ENCODE measurements around the gene TFF3. TPM values are rescaled to one million over a fixed set of nuclear protein-coding genes. Genes with fewer than 3 reads are reported as not detected.

TFF3 gene
- total RNA-seq (1 to 10 TPM in 2 of 5 donors, not detected in 3; 1.3 to 1.7 TPM), total RNA-seq (0 reads per million in 29 experiments)
- 0.48 TPM for total RNA-seq (2013)

GRCh38 chr21:42315296-42315891 is at the start of gene TFF3:
TFF3 (minus strand) TSS chr21:42315409; CDS start chr21:42315374, 35 bp downstream.
- Mint-ChIP-seq H3K9me3 (no peaks in the 10 kb centered on the region), H3K27ac (no peak within 1 kb of the TSS), H3K4me3 (no peak within 1 kb of the TSS), H3K4me1 (peaks cover 5 to 8% (median 5%) of the 10 kb centered on the region in 3 donors), H3K27me3 (no peaks in the 10 kb centered on the region), H3K36me3 (no peaks in the 10 kb centered on the region)
- ChIA-PET POLR2A (no interaction called here), CTCF (no interaction called here)
- DNase-seq (no peak), ATAC-seq (replicated peaks in 1 of 4) (no peak)
- H3K4me1 ChIP-seq (ENCODE audit: control insufficient read depth in 1 of 2, extremely low read depth in 1 of 2, insufficient read depth in 2 of 2, low read length in 2 of 2): peaks cover 0 to 9% of the 10 kb centered on the region in 2 experiments
- H3K4me3 ChIP-seq (ENCODE audit: control insufficient read depth in 1 of 2, extremely low read depth in 1 of 2, low read length in 1 of 2): no peak within 1 kb of the TSS
- WGBS (ENCODE audit: insufficient coverage): 94% methylated on average over 12 of the region's 15 CpGs
- H3K27me3 ChIP-seq (replicated peaks in 1 of 2; ENCODE audit: control insufficient read depth in 2 of 2, extremely low read depth in 1 of 2, insufficient read depth in 2 of 2, low read length in 1 of 2): peaks cover 0 to 8% of the 10 kb centered on the region in 2 experiments
- H3K27ac ChIP-seq (ENCODE audit: low read length): no peak within 1 kb of the TSS
- H3K36me3 ChIP-seq (ENCODE audit: control insufficient read depth in 2 of 2, extremely low read depth in 1 of 2, insufficient read depth in 1 of 2, low read length in 1 of 2): no peaks in the 10 kb centered on the region
- no peaks in the 10 kb centered on the region for H3K9me3 ChIP-seq

DNA sequence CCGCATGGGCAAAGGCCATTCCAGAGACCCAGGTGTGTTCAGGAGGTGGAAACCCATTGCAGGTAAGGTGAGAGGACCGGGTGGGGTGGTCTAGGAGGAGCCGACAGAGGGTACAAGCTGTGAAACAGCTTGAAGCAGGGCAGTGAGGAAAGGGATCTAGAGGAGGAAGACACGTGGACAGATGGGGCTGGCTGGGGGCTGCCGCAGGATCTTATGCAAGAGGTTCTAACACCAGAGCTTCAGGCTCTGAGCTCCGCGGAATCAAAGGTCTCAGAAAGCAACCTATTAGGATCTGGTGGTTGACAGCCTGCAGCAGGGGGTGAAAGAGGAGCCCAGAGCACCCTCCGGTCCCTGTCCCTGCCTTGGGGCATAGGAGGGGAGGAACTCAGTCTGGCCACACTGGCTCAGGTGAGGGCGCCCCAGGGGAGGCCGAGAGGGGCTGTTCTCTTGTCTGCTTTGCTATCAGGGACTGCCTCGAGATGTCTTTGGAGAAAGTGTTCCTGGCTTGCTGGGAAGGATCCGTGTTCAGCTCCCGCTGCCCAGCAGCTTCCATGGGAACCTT is 49.2 kb upstream of the TFF3 start:
- Histone ChIP-seq H3K4me3 (ENCODE audit: control insufficient read depth in 1 of 2, extremely low read depth in 1 of 2, low read length in 1 of 2) (no peak overlapping the region), H3K27ac (ENCODE audit: low read length) (no peak overlapping the region), H3K36me3 (ENCODE audit: control insufficient read depth in 2 of 2, extremely low read depth in 1 of 2, insufficient read depth in 1 of 2, low read length in 1 of 2) (no peaks in the 10 kb centered on the region), H3K9me3 (no peaks in the 10 kb centered on the region), H3K4me1 (ENCODE audit: control insufficient read depth in 1 of 2, extremely low read depth in 1 of 2, insufficient read depth in 2 of 2, low read length in 2 of 2) (peaks cover 0 to 5% of the 10 kb centered on the region in 2 experiments), H3K27me3 (replicated peaks in 1 of 2; ENCODE audit: control insufficient read depth in 2 of 2, extremely low read depth in 1 of 2, insufficient read depth in 2 of 2, low read length in 1 of 2) (peaks cover 0 to 11% of the 10 kb centered on the region in 2 experiments)
- no peak overlapping the region for H3K4me3 Mint-ChIP-seq
- 81% methylated on average over 13 of the region's 13 CpGs for WGBS (ENCODE audit: insufficient coverage)
- H3K4me1 Mint-ChIP-seq: peaks cover 3 to 15% (median 4%) of the 10 kb centered on the region in 3 donors
- H3K36me3 Mint-ChIP-seq: no peaks in the 10 kb centered on the region
- ChIA-PET CTCF (interaction anchor here in 1 of 2 donors (0.6 kb wide), 1 partner anchor 38 kb away, joined by 7 read pairs; no protein-coding TSS in a partner anchor), POLR2A (no interaction called here)
- H3K27ac Mint-ChIP-seq: peak overlapping the region in 1 of 2 donors; percentile 11
- ATAC-seq (replicated peaks in 1 of 4) (no peak), DNase-seq (no peak)
- H3K9me3 Mint-ChIP-seq: no peaks in the 10 kb centered on the region
- peaks cover 0 to 2% of the 10 kb centered on the region in 2 donors for H3K27me3 Mint-ChIP-seq

DNA sequence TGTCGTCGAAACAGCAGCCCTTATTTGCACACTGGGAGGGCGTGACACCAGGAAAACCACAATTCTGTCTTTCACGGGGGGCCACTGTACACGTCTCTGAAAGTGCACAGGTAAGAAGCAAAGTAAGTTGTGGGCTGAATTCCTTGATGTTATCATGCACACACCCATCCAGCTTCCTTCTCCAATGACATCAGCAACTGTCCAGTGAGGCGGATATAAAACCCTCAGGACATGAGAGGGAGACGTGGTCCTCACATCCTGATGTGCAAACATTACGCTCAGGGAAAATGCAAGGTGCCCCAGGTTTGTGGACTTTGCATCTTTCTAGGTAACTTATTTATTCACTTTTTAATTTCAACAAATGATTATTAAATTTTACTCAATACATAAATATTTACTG is 48.1 kb upstream of the TFF3 start:
- Histone ChIP-seq H3K9me3 (no peaks in the 10 kb centered on the region), H3K27me3 (replicated peaks in 1 of 2; ENCODE audit: control insufficient read depth in 2 of 2, extremely low read depth in 1 of 2, insufficient read depth in 2 of 2, low read length in 1 of 2) (peaks cover 0 to 11% of the 10 kb centered on the region in 2 experiments), H3K27ac (ENCODE audit: low read length) (no peak overlapping the region), H3K4me3 (ENCODE audit: control insufficient read depth in 1 of 2, extremely low read depth in 1 of 2, low read length in 1 of 2) (no peak overlapping the region), H3K4me1 (ENCODE audit: control insufficient read depth in 1 of 2, extremely low read depth in 1 of 2, insufficient read depth in 2 of 2, low read length in 2 of 2) (peaks cover 0 to 5% of the 10 kb centered on the region in 2 experiments), H3K36me3 (ENCODE audit: control insufficient read depth in 2 of 2, extremely low read depth in 1 of 2, insufficient read depth in 1 of 2, low read length in 1 of 2) (no peaks in the 10 kb centered on the region)
- Mint-ChIP-seq H3K9me3 (no peaks in the 10 kb centered on the region), H3K4me1 (peaks cover 3 to 15% (median 4%) of the 10 kb centered on the region in 3 donors), H3K27me3 (peaks cover 0 to 2% of the 10 kb centered on the region in 2 donors), H3K27ac (no peak overlapping the region), H3K36me3 (no peaks in the 10 kb centered on the region), H3K4me3 (no peak overlapping the region)
- DNase-seq (no peak), ATAC-seq (replicated peaks in 1 of 4) (no peak)
- POLR2A ChIA-PET: no interaction called here
- WGBS (ENCODE audit: insufficient coverage): 21% methylated on average over 2 of the region's 8 CpGs
- CTCF ChIA-PET: no interaction called here

DNA sequence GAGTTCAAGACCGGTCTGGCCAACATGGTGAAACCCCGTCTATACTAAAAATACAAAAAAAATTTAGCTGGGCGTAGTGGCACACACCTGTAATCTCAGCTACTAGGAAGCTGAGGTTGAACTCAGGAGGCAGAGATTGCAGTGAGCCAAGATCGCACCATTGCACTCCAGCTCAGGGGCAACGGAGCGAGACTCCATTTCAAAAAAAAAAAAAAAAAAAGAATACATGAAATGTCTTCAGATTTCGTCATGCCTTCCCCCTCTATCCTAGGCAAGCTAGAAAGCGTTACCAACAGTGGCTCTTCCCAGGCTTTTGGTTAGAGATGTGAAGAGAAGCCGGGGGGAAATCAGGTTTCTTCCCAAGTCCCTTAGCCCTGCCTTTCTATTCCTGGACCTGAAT is 47.5 kb upstream of the TFF3 start:
- H3K9me3 Mint-ChIP-seq: no peaks in the 10 kb centered on the region
- Histone ChIP-seq H3K27me3 (replicated peaks in 1 of 2; ENCODE audit: control insufficient read depth in 2 of 2, extremely low read depth in 1 of 2, insufficient read depth in 2 of 2, low read length in 1 of 2) (peaks cover 0 to 11% of the 10 kb centered on the region in 2 experiments), H3K27ac (ENCODE audit: low read length) (no peak overlapping the region), H3K36me3 (ENCODE audit: control insufficient read depth in 2 of 2, extremely low read depth in 1 of 2, insufficient read depth in 1 of 2, low read length in 1 of 2) (no peaks in the 10 kb centered on the region), H3K4me3 (ENCODE audit: control insufficient read depth in 1 of 2, extremely low read depth in 1 of 2, low read length in 1 of 2) (no peak overlapping the region), H3K9me3 (no peaks in the 10 kb centered on the region), H3K4me1 (ENCODE audit: control insufficient read depth in 1 of 2, extremely low read depth in 1 of 2, insufficient read depth in 2 of 2, low read length in 2 of 2) (peaks cover 0 to 5% of the 10 kb centered on the region in 2 experiments)
- H3K4me3 Mint-ChIP-seq: no peak overlapping the region
- POLR2A ChIA-PET: interaction anchor here in 1 of 2 donors (0.6 kb wide), 1 partner anchor 92 kb away, joined by 8 read pairs; no protein-coding TSS in a partner anchor
- WGBS (ENCODE audit: insufficient coverage): 80% methylated on average over 1 of the region's 9 CpGs
- peaks cover 3 to 15% (median 4%) of the 10 kb centered on the region in 3 donors for H3K4me1 Mint-ChIP-seq
- DNase-seq (no peak), ATAC-seq (replicated peaks in 1 of 4) (no peak)
- H3K27ac Mint-ChIP-seq: no peak overlapping the region
- no peaks in the 10 kb centered on the region for H3K36me3 Mint-ChIP-seq
- peaks cover 0 to 2% of the 10 kb centered on the region in 2 donors for H3K27me3 Mint-ChIP-seq
- CTCF ChIA-PET: interaction anchor here in 1 of 2 donors (0.6 to 0.7 kb wide), 2 partner anchors 8 to 19 kb away, joined by 3 to 7 read pairs; no protein-coding TSS in a partner anchor

DNA sequence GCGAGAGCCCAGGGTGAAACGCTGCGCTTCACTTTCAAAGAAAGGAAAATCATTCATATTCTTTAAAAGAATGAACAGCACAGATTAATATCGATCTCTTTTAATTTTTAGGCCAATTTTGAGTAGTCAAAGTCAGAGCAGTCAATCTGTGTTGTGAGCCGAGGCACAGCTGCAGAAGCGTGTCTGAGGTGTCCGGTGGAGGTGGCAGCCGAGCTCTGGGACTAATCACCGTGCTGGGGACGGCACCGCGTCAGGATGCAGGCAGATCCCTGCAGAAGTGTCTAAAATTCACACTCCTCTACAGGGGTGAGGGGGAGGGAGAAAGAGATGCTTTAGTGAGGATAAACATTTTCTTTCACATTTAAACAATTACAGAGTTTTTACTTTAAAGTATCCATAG is 47.0 kb upstream of the TFF3 start:
- H3K36me3 Mint-ChIP-seq: no peaks in the 10 kb centered on the region
- ATAC-seq (replicated peaks in 1 of 4) (no peak), DNase-seq (no peak)
- Histone ChIP-seq H3K36me3 (ENCODE audit: control insufficient read depth in 2 of 2, extremely low read depth in 1 of 2, insufficient read depth in 1 of 2, low read length in 1 of 2) (no peaks in the 10 kb centered on the region), H3K27ac (ENCODE audit: low read length) (no peak overlapping the region), H3K4me1 (ENCODE audit: control insufficient read depth in 1 of 2, extremely low read depth in 1 of 2, insufficient read depth in 2 of 2, low read length in 2 of 2) (peaks cover 0 to 5% of the 10 kb centered on the region in 2 experiments), H3K4me3 (ENCODE audit: control insufficient read depth in 1 of 2, extremely low read depth in 1 of 2, low read length in 1 of 2) (no peak overlapping the region), H3K9me3 (no peaks in the 10 kb centered on the region), H3K27me3 (replicated peaks in 1 of 2; ENCODE audit: control insufficient read depth in 2 of 2, extremely low read depth in 1 of 2, insufficient read depth in 2 of 2, low read length in 1 of 2) (peaks cover 0 to 11% of the 10 kb centered on the region in 2 experiments)
- WGBS (ENCODE audit: insufficient coverage): no CpG with 5 or more reads among the region's 12 CpGs
- ChIA-PET POLR2A (interaction anchor here in 1 of 2 donors (0.6 kb wide), 1 partner anchor 92 kb away, joined by 8 read pairs; no protein-coding TSS in a partner anchor), CTCF (interaction anchor here in 1 of 2 donors (0.6 to 0.7 kb wide), 2 partner anchors 8 to 20 kb away, joined by 3 to 7 read pairs; no protein-coding TSS in a partner anchor)
- H3K4me1 Mint-ChIP-seq: peaks cover 3 to 15% (median 4%) of the 10 kb centered on the region in 3 donors
- peaks cover 0 to 2% of the 10 kb centered on the region in 2 donors for H3K27me3 Mint-ChIP-seq
- H3K4me3 Mint-ChIP-seq: no peak overlapping the region
- H3K27ac Mint-ChIP-seq: no peak overlapping the region
- H3K9me3 Mint-ChIP-seq: no peaks in the 10 kb centered on the region

DNA sequence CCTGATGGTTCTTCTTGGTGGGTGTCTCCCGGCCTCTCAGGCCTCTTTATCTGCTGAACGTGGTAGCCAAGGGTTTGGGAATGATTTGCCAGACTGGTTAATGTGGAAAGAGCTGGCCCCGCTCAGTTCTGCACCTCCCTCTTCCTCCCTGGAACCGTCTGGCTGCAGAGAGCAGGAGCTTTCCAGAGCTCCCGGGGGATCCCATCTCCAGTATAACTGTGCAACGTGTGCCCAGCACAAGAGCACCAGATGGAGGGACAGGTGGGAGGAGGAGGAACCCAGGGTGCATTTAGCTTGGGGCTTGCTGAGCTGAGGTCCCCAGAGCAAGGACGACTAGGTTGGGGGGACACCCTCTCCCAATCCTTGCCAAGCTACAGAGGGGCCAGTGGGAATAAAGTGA is 46.1 kb upstream of the TFF3 start:
- CTCF ChIA-PET: no interaction called here
- Mint-ChIP-seq H3K36me3 (no peaks in the 10 kb centered on the region), H3K27ac (no peak overlapping the region), H3K4me1 (peaks cover 3 to 15% (median 4%) of the 10 kb centered on the region in 3 donors), H3K27me3 (peaks cover 0 to 2% of the 10 kb centered on the region in 2 donors), H3K4me3 (no peak overlapping the region), H3K9me3 (peaks cover 0 to 6% (median 4%) of the 10 kb centered on the region in 3 donors)
- peaks cover 0 to 5% of the 10 kb centered on the region in 2 experiments for H3K4me1 ChIP-seq (ENCODE audit: control insufficient read depth in 1 of 2, extremely low read depth in 1 of 2, insufficient read depth in 2 of 2, low read length in 2 of 2)
- H3K4me3 ChIP-seq (ENCODE audit: control insufficient read depth in 1 of 2, extremely low read depth in 1 of 2, low read length in 1 of 2): no peak overlapping the region
- H3K27ac ChIP-seq (ENCODE audit: low read length): no peak overlapping the region
- H3K36me3 ChIP-seq (ENCODE audit: control insufficient read depth in 2 of 2, extremely low read depth in 1 of 2, insufficient read depth in 1 of 2, low read length in 1 of 2): no peaks in the 10 kb centered on the region
- POLR2A ChIA-PET: no interaction called here
- H3K27me3 ChIP-seq (replicated peaks in 1 of 2; ENCODE audit: control insufficient read depth in 2 of 2, extremely low read depth in 1 of 2, insufficient read depth in 2 of 2, low read length in 1 of 2): peaks cover 0 to 15% of the 10 kb centered on the region in 2 experiments
- DNase-seq (no peak), ATAC-seq (replicated peaks in 1 of 4) (no peak)
- no peaks in the 10 kb centered on the region for H3K9me3 ChIP-seq
- no CpG with 5 or more reads among the region's 7 CpGs for WGBS (ENCODE audit: insufficient coverage)

All from T-cell (primary cell).